ENCODE results near the gene DDX54. TPM values are rescaled to one million over a fixed set of nuclear protein-coding genes. Genes with fewer than 3 reads are reported as not detected.
"Not testable (repeated sequence)": the region's sequence is repeated elsewhere in the genome, so short reads cannot be mapped to it uniquely, and the experiment has no call there.

Gene DDX54
- total RNA-seq, 1 donor from 2014 or later, result 52.8 TPM

- H3K27me3 Mint-ChIP-seq (ENCODE audit: unreplicated experiment), result no peaks in the 10 kb centered on the region
- H3K36me3 Mint-ChIP-seq (ENCODE audit: unreplicated experiment), result peaks cover 2% of the 10 kb centered on the region
- TF ChIP-seq CTCF (IDR thresholded peaks at IDR 0.05), result no peak
- H3K27ac Mint-ChIP-seq (ENCODE audit: unreplicated experiment), result peak overlapping the region; percentile 94
- H3K4me3 Mint-ChIP-seq (ENCODE audit: unreplicated experiment), result no peak overlapping the region
- H3K9me3 Mint-ChIP-seq (ENCODE audit: unreplicated experiment), result no peaks in the 10 kb centered on the region
- H3K4me1 Mint-ChIP-seq (ENCODE audit: unreplicated experiment), result peaks cover 52% of the 10 kb centered on the region
- peak; percentile 90 for DNase-seq (ENCODE audit: extremely low spot score, unreplicated experiment)
Observed at GRCh38 chr12:113214895-113215400, 29.7 kb upstream of the DDX54 start.

GRCh38 chr12:113211160-113211559 lies 25.9 kb upstream of the DDX54 start:
- no peak for TF ChIP-seq CTCF (IDR thresholded peaks at IDR 0.05)
- no peak overlapping the region for H3K27ac Mint-ChIP-seq (ENCODE audit: unreplicated experiment)
- H3K36me3 Mint-ChIP-seq (ENCODE audit: unreplicated experiment), result peaks cover 2% of the 10 kb centered on the region
- no peak for DNase-seq (ENCODE audit: extremely low spot score, unreplicated experiment)
- no peaks in the 10 kb centered on the region for H3K27me3 Mint-ChIP-seq (ENCODE audit: unreplicated experiment)
- H3K9me3 Mint-ChIP-seq (ENCODE audit: unreplicated experiment), result no peaks in the 10 kb centered on the region
- H3K4me1 Mint-ChIP-seq (ENCODE audit: unreplicated experiment), result peaks cover 45% of the 10 kb centered on the region
- H3K4me3 Mint-ChIP-seq (ENCODE audit: unreplicated experiment), result no peak overlapping the region

- Mint-ChIP-seq H3K9me3 (ENCODE audit: unreplicated experiment) (no peaks in the 10 kb centered on the region), H3K27me3 (ENCODE audit: unreplicated experiment) (no peaks in the 10 kb centered on the region), H3K4me3 (ENCODE audit: unreplicated experiment) (no peak overlapping the region), H3K4me1 (ENCODE audit: unreplicated experiment) (peaks cover 19% of the 10 kb centered on the region), H3K27ac (ENCODE audit: unreplicated experiment) (peak overlapping the region; percentile 54), H3K36me3 (ENCODE audit: unreplicated experiment) (peaks cover 2% of the 10 kb centered on the region)
- no peak for DNase-seq (ENCODE audit: extremely low spot score, unreplicated experiment)
- TF ChIP-seq CTCF (IDR thresholded peaks at IDR 0.05), result no peak
Observed at GRCh38 chr12:113208041-113208934, 23.0 kb upstream of the DDX54 start.

GRCh38 chr12:113207613-113208040 lies 22.3 kb upstream of the DDX54 start:
- H3K4me3 Mint-ChIP-seq (ENCODE audit: unreplicated experiment), result no peak overlapping the region
- no peaks in the 10 kb centered on the region for H3K27me3 Mint-ChIP-seq (ENCODE audit: unreplicated experiment)
- TF ChIP-seq CTCF (IDR thresholded peaks at IDR 0.05), result no peak
- no peaks in the 10 kb centered on the region for H3K9me3 Mint-ChIP-seq (ENCODE audit: unreplicated experiment)
- no peak for DNase-seq (ENCODE audit: extremely low spot score, unreplicated experiment)
- peaks cover 2% of the 10 kb centered on the region for H3K36me3 Mint-ChIP-seq (ENCODE audit: unreplicated experiment)
- H3K4me1 Mint-ChIP-seq (ENCODE audit: unreplicated experiment), result peaks cover 16% of the 10 kb centered on the region
- H3K27ac Mint-ChIP-seq (ENCODE audit: unreplicated experiment), result no peak overlapping the region

- peaks cover 16% of the 10 kb centered on the region for H3K4me1 Mint-ChIP-seq (ENCODE audit: unreplicated experiment)
- H3K27ac Mint-ChIP-seq (ENCODE audit: unreplicated experiment); H3K27me3 Mint-ChIP-seq (ENCODE audit: unreplicated experiment); H3K9me3 Mint-ChIP-seq (ENCODE audit: unreplicated experiment); H3K36me3 Mint-ChIP-seq (ENCODE audit: unreplicated experiment); DNase-seq (ENCODE audit: extremely low spot score, unreplicated experiment); H3K4me3 Mint-ChIP-seq (ENCODE audit: unreplicated experiment): not testable (repeated sequence)
Observed at GRCh38 chr12:113206802-113207201, 21.5 kb upstream of the DDX54 start.
